ENCODE measurements around the gene TRIP13. TPM values are rescaled to one million over a fixed set of nuclear protein-coding genes. Genes with fewer than 3 reads are reported as not detected.
"Not testable (repeated sequence)": the region's sequence is repeated elsewhere in the genome, so short reads cannot be mapped to it uniquely, and the experiment has no call there.

TRIP13 gene
- total RNA-seq, 1 donor from 2014 or later, result 5.8 TPM

- DNase-seq, result no peak
Observed at GRCh38 chr5:920321-920720, 27.6 kb downstream of the TRIP13 start.

- DNase-seq, result no peak
Observed at GRCh38 chr5:921456-922435, 29.1 kb downstream of the TRIP13 start.

GRCh38 chr5:922436-923280 is 30.0 kb downstream of the TRIP13 start:
- DNase-seq, result no peak

DNA sequence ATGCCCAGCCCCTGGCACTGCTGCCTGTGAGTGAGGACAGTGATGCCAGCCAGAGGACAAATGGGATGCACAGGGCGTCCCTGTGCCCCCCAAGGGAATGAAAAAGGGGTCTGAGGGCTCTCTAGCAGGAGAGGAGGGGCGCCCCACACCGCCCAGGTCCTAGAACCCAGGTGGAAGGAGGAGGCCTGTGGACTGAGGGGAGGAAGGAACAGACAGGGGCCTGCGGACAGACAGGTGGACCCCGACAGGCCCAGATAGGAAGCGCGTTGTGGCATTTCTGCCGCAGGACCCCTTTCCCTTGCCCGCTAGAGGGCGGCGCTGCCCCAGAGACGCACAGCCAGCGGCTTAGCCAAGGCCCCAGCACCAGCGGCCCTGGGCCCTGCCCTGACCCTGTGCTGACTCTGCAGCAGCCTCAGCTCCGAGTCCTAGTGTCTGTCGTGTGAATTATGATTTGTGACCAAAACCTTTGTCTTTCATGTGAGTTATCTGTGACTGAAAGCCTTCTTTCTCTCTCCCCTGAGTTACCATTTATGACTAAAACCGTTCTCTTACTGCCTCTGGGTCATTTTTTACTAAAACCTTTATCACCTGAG is 30.7 kb downstream of the TRIP13 start:
- peak; percentile 89 for DNase-seq

- peak; percentile 55 for DNase-seq
Observed at GRCh38 chr5:926417-927171, 33.9 kb downstream of the TRIP13 start.

DNA sequence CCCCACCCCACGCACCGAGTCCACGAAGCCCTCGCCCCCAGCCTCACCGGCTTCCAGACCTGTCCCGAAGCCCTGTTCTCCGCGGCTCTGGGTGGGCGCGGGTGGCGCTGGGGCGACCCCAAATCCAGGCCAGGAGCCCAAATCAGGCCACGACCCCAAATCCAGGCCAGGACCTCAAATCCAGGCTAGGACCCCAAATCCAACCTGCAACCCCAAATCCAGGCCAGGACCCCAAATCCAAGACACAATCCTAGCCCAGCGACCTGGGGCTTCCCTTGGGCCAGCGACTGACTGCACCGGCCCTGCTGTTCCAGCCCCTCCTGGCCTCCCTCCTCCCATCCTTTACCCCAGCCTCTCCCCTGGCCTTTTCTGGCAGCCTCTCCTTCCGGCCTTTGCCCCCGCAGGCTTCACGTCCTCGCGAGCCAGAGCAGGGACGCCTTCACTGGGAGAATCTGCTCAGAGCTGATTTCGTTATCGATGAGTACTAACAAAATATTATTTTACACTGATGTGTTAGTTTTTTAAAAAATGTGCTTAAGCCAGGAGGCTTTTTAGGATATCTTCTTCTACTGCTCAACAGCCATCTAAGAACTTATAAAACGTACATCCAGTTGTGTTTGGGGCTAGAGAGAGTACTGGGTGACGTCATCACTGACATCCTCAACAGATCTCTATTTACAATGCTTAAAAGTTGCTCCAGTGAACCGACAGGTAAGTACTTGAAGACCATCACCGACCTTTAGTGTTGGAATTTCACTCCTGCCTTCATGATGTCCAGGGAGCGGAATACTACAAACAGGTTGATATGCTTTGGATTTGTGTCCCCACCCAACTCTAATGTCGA is 34.7 kb downstream of the TRIP13 start:
- no peak for DNase-seq

- DNase-seq, result not testable (repeated sequence)
Observed at GRCh38 chr5:929182-929581, 36.5 kb downstream of the TRIP13 start.

DNA sequence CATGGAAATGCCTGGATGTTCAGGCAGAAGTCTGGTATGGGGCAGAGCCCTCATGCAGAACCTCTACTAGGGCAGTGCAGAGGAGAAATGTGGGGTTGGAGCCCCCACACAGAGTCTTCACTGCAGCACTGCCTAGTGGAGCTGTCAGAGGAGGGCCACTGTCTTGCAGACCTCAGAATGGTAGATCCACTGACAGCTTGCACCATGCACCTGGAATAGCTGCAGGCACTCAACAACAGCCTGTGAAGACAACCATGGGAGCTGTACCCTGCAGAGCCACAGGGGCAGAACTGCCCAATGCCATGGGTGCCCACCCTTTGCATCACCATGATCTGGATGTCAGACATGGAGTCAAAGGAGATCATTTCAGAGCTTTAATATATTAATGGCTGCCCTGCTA is 36.9 kb downstream of the TRIP13 start:
- no peak for DNase-seq

DNA sequence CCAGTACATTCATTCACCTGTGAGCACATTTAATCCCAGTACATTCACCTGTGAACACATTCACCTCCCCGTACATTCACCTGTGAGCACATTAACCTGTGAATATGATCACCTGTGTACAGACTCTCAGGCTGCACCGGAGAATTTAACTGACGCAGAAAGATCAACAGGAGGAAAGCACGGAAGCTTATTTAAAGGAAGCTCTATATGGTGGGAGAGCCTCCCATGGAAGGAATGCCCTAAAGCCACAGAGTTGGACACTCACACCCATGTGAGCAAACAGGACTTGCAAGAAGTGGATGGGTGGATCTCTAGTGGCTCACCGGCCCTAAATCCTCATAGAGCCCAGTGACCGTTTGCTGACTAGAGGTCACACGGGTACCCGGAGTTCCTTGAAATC is 38.2 kb downstream of the TRIP13 start:
- DNase-seq, result no peak

DNA sequence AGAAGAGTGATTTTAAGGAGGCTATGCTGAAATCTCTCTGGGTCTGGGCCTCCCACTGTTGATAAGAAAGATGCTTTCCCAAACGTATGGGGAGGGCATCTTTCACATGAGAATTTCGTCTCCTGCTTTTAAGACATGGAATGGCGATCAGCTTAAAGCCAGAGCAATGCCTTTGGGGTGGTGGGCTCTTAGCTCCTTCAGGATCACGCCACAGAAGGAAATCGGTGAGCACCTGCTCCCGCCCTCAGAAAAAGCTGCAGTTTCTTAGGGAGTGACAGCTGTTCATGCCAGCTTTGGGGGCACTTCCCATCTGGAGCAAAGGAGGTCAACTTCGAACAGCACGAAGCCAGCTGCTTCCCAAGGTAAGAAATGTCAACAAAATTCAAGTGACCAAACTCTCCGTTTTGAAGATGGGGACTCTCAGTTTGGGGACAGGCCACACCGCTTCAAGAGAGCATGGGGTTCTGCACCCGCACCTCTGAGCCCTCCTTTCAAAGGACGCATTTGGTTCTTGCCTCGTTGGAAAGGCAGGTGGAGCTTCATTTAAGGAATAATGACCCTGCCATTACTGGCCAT is 39.0 kb downstream of the TRIP13 start:
- no peak for DNase-seq

- no peak for DNase-seq
Observed at GRCh38 chr5:932151-932627, 39.5 kb downstream of the TRIP13 start.

- DNase-seq, result no peak
Observed at GRCh38 chr5:932628-933250, 40.1 kb downstream of the TRIP13 start.

DNA sequence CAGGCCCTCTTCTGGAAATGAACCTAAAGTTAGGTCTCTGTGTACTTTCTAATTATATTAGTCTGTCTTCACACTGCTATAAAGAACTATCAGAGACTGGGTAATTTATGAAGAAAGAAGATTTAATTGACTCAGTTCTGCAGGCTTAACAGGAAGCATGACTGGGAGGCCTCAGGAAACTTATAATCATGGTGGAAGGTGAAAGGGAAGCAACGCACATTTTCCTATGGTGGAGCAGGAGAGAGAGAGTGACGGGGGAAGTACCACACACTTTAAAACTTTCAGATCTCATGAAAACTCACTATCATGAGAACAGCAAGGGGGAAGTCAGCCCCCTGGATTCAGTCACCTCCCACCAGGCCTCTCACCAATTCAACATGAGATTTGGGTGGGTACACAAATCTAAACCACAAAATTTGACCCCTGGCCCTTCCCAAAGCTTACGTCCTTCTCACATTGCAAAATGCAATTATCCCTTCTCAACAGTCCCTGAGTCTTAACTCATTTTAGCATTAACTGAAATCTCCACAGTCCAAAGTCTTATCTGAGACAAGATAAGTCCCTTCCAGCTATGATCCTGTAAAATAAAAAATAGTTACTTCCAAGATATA is 40.7 kb downstream of the TRIP13 start:
- DNase-seq, result no peak

DNA sequence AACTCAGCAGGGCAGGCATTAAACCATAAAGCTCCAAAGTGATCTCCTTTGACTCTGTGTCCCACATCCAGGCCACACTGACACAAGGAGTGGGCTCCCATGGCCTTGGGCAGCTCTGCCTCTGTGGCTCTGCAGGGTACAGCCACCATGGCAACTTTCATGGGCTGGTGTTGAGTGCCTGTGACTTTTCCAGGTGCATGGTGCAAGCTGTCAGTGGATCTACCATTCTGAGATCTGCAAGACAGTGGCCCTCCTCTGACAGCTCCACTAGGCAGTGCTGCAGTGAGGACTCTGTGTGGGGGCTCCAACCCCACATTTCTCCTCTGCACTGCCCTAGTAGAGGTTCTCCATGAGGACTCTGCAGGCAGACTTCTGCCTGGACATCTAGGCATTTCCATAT is 41.3 kb downstream of the TRIP13 start:
- DNase-seq, result not testable (repeated sequence)

DNA sequence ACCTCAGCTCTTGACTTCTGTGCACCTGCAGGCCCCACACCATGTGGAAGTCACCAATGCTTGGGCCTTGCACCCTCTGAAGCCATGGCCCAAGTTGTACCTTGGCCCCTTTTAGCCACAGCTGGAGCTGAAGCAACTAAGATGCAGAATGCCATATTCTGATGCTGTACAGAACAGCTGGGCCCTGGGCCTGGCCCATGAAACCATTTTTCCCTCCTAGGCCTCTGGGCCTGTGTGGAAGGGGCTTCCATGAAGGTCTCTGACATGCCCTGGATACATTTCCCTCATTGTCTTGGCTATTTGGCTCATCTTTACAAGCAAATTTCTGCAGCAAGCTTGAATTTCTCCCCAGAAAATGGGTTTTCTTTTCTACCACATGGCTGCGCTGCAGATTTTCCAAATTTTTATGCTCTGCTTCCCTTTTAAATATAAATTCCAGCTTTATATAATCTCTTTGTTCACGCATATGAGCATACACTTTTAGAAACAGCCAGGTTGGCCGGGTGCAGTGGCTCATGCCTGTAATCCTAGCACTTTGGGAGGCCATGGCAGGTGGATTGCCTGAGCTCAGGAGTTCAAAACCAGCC is 41.8 kb downstream of the TRIP13 start:
- not testable (repeated sequence) for DNase-seq

- no peak for DNase-seq
Observed at GRCh38 chr5:935510-936084, 42.9 kb downstream of the TRIP13 start.

- DNase-seq, result no peak
Observed at GRCh38 chr5:936149-937144, 43.8 kb downstream of the TRIP13 start.

Data from tongue (tissue), 2 donors.